IPS-18a (cell line): Measurements from ENCODE around the gene HELZ2.

Experiments used
- H3K27ac ChIP-seq: one replicate; pipeline ENCODE4 v1.5.1; 2013; ENCODE audit warnings: low read length
- H3K27me3 ChIP-seq: one replicate; pipeline ENCODE4 v1.6.1; 2013; ENCODE audit warnings: mild to moderate bottlenecking, low read length; ENCODE audit not compliant: control insufficient read depth, insufficient read depth
- H3K36me3 ChIP-seq: one replicate; pipeline ENCODE4 v1.6.1; 2013; ENCODE audit warnings: low read depth, low read length; ENCODE audit not compliant: control insufficient read depth
- H3K4me1 ChIP-seq: one replicate; pipeline ENCODE4 v1.6.1; 2013; ENCODE audit warnings: low read depth, low read length; ENCODE audit not compliant: control insufficient read depth
- H3K4me3 ChIP-seq: one replicate; pipeline ENCODE4 v1.5.1; 2013; ENCODE audit warnings: low read length
- H3K9ac ChIP-seq: one replicate; pipeline ENCODE4 v1.6.1; 2013; ENCODE audit warnings: mild to moderate bottlenecking, low read length, moderate library complexity
- H3K9me3 ChIP-seq: one replicate; pipeline ENCODE4 v1.6.1; 2013; ENCODE audit warnings: low read depth, low read length; ENCODE audit not compliant: control insufficient read depth

Gene HELZ2

GRCh38 chr20:63585616-63586565 is 11.9 kb upstream of the HELZ2 start:
- H3K4me1 ChIP-seq, result no peaks in the 10 kb centered on the region
- H3K36me3 ChIP-seq, result peaks cover under 1% of the 10 kb centered on the region
- no peak overlapping the region for H3K4me3 ChIP-seq
- H3K9ac ChIP-seq, result no peak overlapping the region
- H3K9me3 ChIP-seq, result no peaks in the 10 kb centered on the region
- H3K27ac ChIP-seq, result no peak overlapping the region
- H3K27me3 ChIP-seq, result no peaks in the 10 kb centered on the region

DNA sequence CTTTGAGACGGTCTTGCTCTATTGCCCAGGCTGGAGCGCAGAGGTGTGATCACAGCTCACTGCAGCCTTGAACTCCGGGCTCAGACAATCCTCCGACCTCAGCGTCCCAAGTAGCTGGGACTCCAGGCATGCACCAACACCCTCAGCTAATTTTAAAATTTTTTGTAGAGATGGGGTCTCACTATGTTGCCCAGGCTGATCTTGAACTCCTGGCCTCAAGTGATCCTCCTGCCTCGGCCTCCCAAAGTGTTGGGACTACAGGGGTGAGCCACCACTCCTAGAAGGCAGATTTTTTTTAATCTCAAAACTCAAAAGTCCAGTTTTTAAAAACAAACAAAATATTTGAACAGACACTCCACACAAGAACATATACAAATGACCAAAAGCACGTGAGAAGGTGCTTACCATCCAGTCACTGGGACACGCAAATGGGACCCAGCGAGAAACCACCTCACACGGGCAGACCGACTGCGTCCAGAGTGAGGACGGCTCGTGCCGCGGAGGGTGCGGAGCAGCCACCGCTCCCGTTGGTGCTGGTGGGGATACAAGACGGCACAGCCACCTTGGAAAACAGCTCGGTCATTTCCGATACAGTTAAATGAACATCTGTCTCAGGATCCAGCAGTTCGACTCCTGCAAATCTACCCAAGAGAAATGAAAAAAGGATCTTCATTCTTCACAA is 8.5 kb upstream of the HELZ2 start:
- H3K27ac ChIP-seq, result no peak overlapping the region
- H3K27me3 ChIP-seq, result no peaks in the 10 kb centered on the region
- H3K9ac ChIP-seq, result no peak overlapping the region
- H3K36me3 ChIP-seq, result no peaks in the 10 kb centered on the region
- no peak overlapping the region for H3K4me3 ChIP-seq
- H3K4me1 ChIP-seq, result no peaks in the 10 kb centered on the region
- H3K9me3 ChIP-seq, result no peaks in the 10 kb centered on the region

- Histone ChIP-seq H3K9me3 (no peaks in the 10 kb centered on the region), H3K27me3 (no peaks in the 10 kb centered on the region), H3K4me3 (no peak overlapping the region), H3K4me1 (no peaks in the 10 kb centered on the region), H3K36me3 (no peaks in the 10 kb centered on the region), H3K9ac (no peak overlapping the region), H3K27ac (no peak overlapping the region)
Observed at GRCh38 chr20:63580796-63581461, 6.9 kb upstream of the HELZ2 start.

DNA sequence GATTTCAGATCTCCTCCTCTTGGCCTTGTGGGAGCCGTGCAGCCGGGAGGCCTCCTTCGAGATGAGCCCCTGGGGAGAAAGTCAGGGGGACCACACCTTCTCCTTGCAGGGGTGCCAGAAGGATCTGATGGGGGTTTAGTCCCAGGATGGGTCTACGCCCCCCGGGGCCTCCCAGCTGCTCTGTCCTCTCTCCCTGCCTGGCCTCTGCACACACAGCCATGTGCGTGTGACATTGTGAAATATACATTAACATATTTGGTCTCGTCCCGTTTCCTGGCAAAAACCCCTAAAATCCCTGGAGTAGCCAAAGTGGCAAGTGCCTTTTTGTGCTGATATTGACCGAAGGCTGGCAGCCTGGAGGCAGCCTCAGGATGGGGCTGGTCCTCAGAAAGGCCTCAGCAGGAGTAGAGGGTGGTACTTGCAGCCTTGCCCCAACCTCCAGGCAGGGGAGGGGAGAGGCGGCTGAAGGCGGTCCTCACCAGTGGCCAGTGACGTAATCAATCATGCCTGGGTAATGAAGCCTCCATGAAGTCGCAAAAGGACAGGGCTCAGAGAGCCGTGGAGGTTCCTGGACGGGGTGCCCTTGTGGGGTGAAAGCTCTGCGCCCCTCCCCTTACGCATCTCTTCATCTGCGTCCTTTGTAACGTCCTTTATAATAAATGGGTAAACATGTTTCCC is 5.1 kb upstream of the HELZ2 start:
- Histone ChIP-seq H3K27me3 (no peaks in the 10 kb centered on the region), H3K4me1 (no peaks in the 10 kb centered on the region), H3K9me3 (no peaks in the 10 kb centered on the region), H3K9ac (no peak overlapping the region), H3K27ac (no peak overlapping the region), H3K4me3 (no peak overlapping the region), H3K36me3 (no peaks in the 10 kb centered on the region)

- no peaks in the 10 kb centered on the region for H3K36me3 ChIP-seq
- H3K4me1 ChIP-seq, result no peaks in the 10 kb centered on the region
- no peak overlapping the region for H3K4me3 ChIP-seq
- H3K27ac ChIP-seq, result no peak overlapping the region
- no peak overlapping the region for H3K9ac ChIP-seq
- no peaks in the 10 kb centered on the region for H3K9me3 ChIP-seq
- H3K27me3 ChIP-seq, result peaks cover 3% of the 10 kb centered on the region
Observed at GRCh38 chr20:63578224-63579016, 4.4 kb upstream of the HELZ2 start.

DNA sequence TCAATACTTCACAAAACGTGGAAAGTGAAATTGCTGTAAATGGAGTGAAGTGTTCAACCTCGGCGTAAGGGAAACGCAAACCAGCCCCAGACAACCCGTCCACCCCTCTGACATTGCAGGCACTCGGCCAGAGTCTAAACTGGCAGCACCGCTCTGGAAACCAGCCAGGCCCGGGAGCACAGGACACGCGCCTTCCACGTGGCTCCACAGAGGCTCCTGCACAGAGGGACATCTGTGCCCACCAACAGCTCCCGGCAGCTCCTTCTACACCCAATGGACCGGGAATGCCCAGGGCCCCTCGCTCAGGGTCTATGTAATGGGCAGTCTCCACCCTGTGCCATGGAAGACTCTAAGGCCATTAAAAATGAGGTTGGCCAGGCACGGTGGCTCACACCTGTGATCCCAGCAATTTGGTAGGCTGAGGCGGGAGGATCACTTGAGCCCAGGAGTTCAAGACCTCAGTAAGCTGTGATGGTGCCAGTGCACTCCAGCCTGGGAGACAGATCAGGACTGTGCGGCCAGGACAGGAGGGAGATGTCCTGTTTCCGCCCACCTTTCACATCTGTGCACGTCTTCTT is 3.4 kb upstream of the HELZ2 start:
- peaks cover 6% of the 10 kb centered on the region for H3K27me3 ChIP-seq
- no peak overlapping the region for H3K4me3 ChIP-seq
- no peak overlapping the region for H3K9ac ChIP-seq
- no peaks in the 10 kb centered on the region for H3K4me1 ChIP-seq
- no peak overlapping the region for H3K27ac ChIP-seq
- H3K9me3 ChIP-seq, result no peaks in the 10 kb centered on the region
- no peaks in the 10 kb centered on the region for H3K36me3 ChIP-seq

- Histone ChIP-seq H3K9me3 (no peaks in the 10 kb centered on the region), H3K36me3 (no peaks in the 10 kb centered on the region), H3K4me1 (no peaks in the 10 kb centered on the region), H3K27ac (no peak overlapping the region), H3K4me3 (no peak overlapping the region), H3K27me3 (peaks cover 6% of the 10 kb centered on the region), H3K9ac (no peak overlapping the region)
Observed at GRCh38 chr20:63576311-63576710, 2.3 kb upstream of the HELZ2 start.

GRCh38 chr20:63574829-63575743 is 1.0 kb upstream of the HELZ2 start:
- no peaks in the 10 kb centered on the region for H3K36me3 ChIP-seq
- H3K27me3 ChIP-seq, result peaks cover 6% of the 10 kb centered on the region
- no peak overlapping the region for H3K4me3 ChIP-seq
- no peaks in the 10 kb centered on the region for H3K4me1 ChIP-seq
- H3K27ac ChIP-seq, result no peak overlapping the region
- no peak overlapping the region for H3K9ac ChIP-seq
- no peaks in the 10 kb centered on the region for H3K9me3 ChIP-seq

DNA sequence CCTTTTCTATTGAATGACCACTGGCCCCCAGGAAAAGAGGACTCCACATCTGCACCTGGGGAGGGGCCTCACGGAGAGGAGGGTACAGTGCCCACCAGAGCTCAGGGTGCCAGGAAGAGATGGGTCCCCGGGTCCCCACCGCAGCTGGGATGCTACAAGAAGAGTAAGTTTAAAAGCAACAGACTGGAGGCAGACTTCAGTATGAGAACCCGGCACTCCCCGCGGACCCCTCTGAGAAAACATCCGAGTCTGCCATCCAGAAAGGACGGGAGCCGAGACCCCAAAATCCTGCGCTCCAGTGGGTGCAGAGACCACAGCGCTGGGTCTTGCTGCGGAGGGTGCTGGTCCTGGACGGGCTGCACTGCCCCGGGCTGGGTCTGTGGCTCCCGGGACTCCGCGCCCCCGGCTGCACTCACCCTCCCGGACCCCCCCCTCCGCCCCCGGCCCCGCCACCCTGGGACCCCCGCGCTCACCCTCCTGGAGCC is 350 bp downstream of the HELZ2 start:
- Histone ChIP-seq H3K4me3 (peak overlapping the region; percentile 66), H3K27ac (no peak overlapping the region), H3K27me3 (peaks cover 6% of the 10 kb centered on the region), H3K9me3 (no peaks in the 10 kb centered on the region), H3K9ac (no peak overlapping the region), H3K36me3 (no peaks in the 10 kb centered on the region), H3K4me1 (no peaks in the 10 kb centered on the region)
